Raji (cell line): ENCODE measurements around the gene CHCHD6.

Source experiments
- POLR2A ChIP-seq: IDR thresholded peaks from 2 replicates; pipeline ENCODE4 v1.6.1; 2011; ENCODE audit warnings: low read depth, low read length, control low read depth; ENCODE audit not compliant: insufficient read depth

The CHCHD6 gene

DNA sequence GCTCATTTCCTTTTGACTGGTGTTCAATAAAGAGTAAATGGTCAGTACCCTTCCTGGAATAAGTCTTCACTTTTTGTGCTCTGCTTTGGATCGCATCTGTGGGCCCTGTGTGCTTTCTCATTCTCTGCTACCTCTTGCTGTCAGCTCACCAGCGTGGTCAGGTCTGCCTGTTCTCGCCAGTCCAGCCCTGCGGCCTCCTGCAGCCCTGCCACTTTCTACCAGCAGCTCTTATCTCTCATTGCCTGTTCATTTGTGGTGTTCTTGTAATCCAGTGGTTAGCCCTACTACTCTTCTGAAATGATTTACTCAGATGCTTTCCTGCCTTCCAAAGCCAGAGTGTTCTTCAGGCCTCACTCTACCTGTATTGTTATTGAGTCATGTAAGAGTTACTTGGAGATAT is 54.8 kb downstream of the CHCHD6 start:
- TF ChIP-seq POLR2A: no peak

DNA sequence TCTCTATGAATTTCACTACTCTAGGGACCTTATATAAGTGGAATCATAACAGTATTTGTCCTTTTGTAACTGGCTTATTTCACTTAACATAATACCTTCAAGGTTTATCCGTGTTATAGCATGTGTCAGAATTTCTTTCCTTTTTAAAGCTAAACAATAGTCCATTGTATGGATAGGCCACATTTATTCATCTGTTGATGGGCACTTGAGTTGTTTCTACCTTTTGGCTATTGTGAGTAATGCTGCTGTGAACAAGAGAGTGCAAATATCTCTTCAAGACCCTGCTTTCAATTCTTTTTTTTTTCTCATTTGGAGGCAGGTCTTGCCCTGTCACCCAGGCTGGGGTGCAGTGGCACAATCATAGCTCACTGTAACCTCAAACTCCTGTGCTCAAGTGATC is 56.5 kb downstream of the CHCHD6 start:
- TF ChIP-seq POLR2A: no peak

- no peak for TF ChIP-seq POLR2A
These were observed 59.0 kb downstream of the CHCHD6 start for GRCh38 chr3:126763035-126763434.

- no peak for TF ChIP-seq POLR2A
These were observed 61.4 kb downstream of the CHCHD6 start for GRCh38 chr3:126765187-126766069.

GRCh38 chr3:126766653-126767052 is 62.6 kb downstream of the CHCHD6 start:
- TF ChIP-seq POLR2A: no peak

DNA sequence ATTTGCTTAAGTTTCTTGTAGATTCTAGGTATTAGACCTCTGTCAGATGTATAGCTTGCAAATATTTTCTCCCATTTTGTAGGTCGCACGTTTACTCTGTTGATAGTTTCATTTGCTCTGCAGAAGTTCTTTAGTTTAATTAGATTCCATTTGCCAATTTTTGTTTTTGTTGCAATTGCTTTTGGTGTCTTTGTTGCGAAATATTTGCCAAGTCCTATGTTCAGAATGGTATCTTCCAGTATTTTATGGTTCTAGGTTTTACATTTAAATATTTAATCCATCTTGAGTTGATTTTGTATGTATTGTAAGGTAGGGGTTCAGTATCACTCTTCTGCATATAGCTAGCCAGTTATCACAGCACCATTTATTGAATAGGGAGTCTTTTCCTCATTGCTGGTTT is 64.9 kb downstream of the CHCHD6 start:
- no peak for TF ChIP-seq POLR2A

- no peak for TF ChIP-seq POLR2A
These were observed 66.1 kb downstream of the CHCHD6 start for GRCh38 chr3:126770096-126770495.

- no peak for TF ChIP-seq POLR2A
These were observed 69.1 kb downstream of the CHCHD6 start for GRCh38 chr3:126773167-126773566.

DNA sequence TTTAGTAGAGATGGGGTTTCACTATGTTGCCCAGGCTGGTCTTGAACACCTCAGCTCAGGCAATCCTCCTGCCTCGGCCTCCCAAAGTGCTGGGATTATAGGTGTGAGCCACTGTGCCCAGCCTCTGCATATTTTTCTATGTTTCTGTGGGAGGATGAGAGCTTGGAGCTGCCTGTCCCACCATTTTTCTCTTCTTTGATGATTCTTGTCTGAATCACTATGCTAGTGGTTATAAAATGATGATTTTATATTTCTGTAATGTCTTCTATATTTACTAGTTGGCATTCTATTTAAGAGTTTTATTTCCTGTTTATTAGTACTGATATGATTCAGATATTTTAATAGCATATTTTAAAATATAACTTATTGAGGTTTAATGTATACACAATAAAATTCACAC is 69.7 kb downstream of the CHCHD6 start:
- no peak for TF ChIP-seq POLR2A

- no peak for TF ChIP-seq POLR2A
These were observed 73.3 kb downstream of the CHCHD6 start for GRCh38 chr3:126777366-126777765.

GRCh38 chr3:126780666-126781065 is 76.6 kb downstream of the CHCHD6 start:
- no peak for TF ChIP-seq POLR2A

- no peak for TF ChIP-seq POLR2A
These were observed 77.4 kb downstream of the CHCHD6 start for GRCh38 chr3:126781406-126781805.

- no peak for TF ChIP-seq POLR2A
These were observed 78.0 kb downstream of the CHCHD6 start for GRCh38 chr3:126781889-126782491.

- no peak for TF ChIP-seq POLR2A
These were observed 78.5 kb downstream of the CHCHD6 start for GRCh38 chr3:126782536-126782935.

GRCh38 chr3:126784254-126784653 is 80.2 kb downstream of the CHCHD6 start:
- TF ChIP-seq POLR2A: no peak

- no peak for TF ChIP-seq POLR2A
These were observed 89.0 kb downstream of the CHCHD6 start for GRCh38 chr3:126792998-126793397.
